Dedifferentiated amniotic fluid mesenchymal stem cell (primary cell): Measurements from ENCODE around the gene MAD1L1.

Experiments
- DNase-seq: peaks from one replicate; pipeline ENCODE4 v3.0.0-alpha.2; 2016; ENCODE audit errors: extremely low spot score

Gene MAD1L1

DNA sequence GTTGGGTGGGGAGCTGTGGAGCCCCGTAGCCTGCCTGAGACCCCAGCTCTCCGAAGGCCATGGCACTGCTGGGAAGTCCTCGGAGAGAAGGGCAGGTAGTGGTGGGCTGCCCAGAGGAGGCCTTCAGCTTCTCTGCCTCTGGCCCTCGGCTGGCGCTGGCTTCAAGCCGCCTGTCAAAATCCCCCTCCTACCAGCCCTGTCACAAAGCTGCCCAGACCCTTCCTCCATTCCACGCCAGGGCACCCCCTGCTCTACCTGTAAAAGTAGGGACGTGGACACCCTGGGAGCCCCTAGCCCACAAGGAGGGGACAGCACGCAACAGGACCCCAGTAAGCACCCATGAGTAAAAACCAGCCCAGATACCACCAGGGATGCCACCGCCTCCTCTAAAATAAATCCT is 31.6 kb downstream of the MAD1L1 start:
- no peak for DNase-seq

DNA sequence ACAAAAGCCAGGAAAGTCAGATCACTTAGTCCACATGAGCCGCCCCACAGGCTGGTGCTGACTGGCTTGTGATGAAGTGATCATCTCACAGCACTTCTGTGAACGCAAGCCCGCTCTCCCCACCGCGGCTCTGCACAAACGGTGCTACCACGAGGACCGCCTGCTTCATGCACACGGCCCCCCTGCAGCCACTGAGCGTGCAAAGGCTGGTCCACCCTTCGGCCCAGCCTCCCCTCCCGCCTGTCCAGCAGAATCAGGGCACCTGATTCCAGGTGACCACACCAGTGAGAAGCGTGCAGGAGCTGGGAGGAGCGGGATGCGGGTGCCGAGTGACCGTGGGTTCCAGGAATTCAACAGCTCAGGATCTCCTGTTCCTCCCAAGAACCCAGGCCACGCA is 32.2 kb downstream of the MAD1L1 start:
- DNase-seq, result no peak

DNA sequence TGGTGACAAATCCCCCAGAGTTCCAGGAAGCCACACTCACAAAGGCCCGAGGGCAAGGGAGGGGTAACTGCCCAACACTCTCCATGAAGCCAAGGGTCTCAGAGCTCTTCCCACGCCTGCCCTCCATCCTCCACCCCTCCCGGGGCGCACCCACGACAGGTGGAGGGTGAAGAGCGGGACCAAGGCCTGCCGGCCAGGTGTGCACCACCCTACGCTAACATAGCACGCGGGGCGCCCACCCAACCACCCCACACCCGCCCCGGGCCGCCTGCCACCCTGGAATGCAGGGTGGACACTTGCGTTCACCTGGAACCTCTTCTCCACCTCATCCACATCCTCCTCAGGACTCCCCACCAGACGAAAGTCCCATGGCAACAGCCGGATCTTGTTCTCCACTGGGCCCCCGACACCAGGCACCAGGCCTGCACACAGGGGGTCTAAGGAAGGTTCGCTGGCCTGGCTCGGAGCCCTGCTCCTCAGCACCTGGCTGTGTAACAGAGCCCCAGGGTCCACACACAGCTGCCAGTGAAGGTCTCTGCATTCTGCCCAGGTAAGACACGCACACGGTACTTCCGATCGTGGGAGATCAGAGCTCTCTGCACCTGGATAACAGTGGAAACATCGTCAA is 32.7 kb downstream of the MAD1L1 start:
- DNase-seq, result no peak

DNA sequence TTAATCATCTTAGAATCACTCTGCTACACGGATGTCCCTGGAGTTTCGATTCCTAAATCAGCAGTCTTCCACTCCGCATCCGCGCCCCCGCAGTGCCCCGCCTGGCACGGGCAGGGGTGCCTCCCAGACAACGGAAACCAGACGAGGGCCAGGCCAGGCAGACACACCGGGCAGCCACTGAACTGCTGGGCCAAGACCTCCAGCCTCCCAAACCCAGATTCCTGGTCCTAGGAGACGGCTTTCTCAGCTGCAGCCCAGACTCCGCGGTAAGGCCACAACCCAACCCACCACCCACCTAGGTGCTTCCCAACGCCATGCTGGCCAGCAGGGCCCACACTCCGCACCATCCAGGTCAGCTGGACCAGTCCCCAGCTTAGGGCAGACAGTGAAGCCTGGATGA is 33.2 kb downstream of the MAD1L1 start:
- no peak for DNase-seq

- DNase-seq, result no peak
Measured at GRCh38 chr7:2198760-2199159, 34.0 kb downstream of the MAD1L1 start.

DNA sequence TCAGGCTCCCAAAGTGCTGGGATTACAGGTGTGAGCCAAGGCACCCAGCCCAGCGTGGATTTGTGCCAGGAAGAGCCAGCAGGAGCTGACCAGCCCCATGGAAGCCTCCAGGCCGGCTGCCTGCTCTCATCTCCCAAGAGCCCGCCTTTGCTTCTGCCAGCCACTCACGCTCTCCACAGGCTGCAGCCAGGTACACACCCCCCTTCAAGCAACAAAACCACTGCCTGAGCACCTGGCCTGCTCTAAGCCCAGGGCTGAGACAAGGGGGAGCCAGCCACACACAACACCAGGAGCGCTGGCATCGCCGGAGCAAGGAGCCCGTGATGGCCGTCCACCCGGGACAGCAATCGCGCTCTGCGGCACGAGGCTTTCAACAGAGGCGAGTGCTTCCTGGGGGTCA is 34.5 kb downstream of the MAD1L1 start:
- DNase-seq, result no peak

GRCh38 chr7:2197436-2198155 is 35.1 kb downstream of the MAD1L1 start:
- no peak for DNase-seq

DNA sequence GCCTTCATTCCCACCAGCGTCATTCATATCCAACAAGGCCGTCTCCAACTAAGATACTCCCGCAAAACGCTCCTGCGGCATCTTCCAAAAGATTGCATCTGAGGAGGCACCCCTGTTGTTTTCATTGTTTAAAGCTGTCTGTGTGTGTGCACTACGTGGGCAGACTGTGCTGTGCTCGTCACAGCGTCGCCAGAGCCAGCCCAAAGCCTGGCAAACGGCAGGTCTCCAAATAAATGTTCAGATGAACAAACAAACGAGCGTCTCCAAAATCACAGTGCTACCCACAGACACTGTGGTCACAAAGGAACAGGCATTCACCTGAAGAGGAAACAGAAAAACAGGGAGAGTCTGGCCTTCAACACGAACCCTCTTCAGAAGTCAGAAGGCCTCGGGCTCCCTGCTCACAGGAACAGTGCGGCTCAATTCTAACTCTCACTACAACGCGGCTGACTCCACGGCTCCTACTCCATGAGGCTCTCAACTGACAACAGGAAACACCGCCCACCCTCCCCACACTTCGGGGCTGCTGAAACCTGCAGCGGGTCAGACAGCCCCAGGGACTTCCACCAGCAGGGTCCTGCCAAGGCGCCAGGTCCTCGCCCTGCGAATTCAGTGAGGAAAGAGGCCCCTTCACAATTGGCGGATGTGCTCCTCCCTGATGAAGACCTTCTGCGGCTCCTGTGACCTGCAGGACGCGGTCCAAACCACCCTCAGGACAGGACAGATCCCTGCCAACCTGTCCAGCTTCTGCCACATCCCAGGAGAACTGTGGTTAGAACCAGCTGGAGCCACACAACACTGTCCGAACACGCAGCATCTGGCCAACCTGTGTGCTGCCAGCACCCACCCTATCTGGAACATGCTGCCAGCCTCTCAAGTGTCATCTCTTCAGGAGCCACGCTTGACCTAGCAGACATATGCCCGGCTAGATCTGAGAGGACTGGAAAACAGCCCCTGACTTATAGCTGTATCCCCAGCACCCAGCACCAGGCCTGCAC is 36.1 kb downstream of the MAD1L1 start:
- DNase-seq, result no peak

GRCh38 chr7:2195400-2196246 is 37.1 kb downstream of the MAD1L1 start:
- DNase-seq, result no peak

DNA sequence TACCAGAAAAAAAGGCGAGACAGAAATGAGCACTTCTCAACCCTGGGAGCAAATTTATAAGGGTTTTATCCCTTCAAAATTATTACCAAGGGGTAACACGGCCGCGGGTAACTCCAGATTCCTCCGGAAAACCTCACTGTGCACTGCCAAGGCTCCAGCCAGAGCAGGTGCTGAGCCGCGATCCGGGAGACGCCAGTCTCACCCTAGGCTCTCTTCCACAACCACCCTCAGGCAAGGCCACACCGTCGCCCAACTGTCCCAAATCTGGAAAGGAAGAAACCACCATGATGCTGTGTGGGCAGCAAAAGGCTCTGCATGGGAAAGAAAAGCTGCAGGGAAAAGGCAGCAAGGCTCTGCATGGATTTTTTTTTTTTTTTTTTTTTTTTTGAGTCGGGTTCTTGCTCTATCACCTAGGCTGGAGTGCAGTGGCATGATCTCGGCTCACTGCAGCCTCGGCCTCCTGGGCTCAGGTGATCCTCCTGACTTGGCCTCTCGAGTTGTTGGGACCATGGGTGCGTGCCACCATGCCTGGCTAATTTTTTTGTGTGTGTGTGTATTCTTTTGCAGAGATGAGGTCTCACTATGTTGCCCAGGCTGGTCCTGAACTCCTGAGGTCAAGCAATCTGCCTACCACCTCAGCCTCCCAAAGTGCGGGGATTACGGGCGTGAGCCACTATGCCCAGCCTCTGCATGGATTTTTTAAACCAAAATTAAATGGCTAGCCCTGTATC is 39.0 kb downstream of the MAD1L1 start:
- DNase-seq, result no peak

GRCh38 chr7:2192831-2193534 is 39.8 kb downstream of the MAD1L1 start:
- no peak for DNase-seq

GRCh38 chr7:2191016-2191415 is 41.7 kb downstream of the MAD1L1 start:
- DNase-seq, result no peak

DNA sequence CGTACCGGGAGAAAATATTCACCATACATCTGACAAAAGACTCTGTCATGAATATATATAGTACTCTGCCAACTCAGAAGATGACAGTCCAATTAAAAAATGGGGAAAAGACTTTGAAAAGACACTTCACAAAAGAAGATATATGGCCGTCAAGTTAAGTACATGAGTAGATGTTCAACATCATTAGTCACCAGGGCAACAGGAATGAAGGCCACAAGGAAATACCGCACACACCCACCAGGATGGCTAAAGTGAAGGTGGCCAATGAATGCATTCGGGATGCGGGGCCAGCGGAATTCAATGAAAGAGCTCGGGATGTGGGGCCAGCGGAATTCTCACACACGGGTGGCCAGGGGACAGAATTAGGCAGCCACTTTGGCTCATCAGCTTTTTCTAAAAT is 42.2 kb downstream of the MAD1L1 start:
- DNase-seq, result no peak

- DNase-seq, result no peak
Measured at GRCh38 chr7:2186166-2186565, 46.6 kb downstream of the MAD1L1 start.

DNA sequence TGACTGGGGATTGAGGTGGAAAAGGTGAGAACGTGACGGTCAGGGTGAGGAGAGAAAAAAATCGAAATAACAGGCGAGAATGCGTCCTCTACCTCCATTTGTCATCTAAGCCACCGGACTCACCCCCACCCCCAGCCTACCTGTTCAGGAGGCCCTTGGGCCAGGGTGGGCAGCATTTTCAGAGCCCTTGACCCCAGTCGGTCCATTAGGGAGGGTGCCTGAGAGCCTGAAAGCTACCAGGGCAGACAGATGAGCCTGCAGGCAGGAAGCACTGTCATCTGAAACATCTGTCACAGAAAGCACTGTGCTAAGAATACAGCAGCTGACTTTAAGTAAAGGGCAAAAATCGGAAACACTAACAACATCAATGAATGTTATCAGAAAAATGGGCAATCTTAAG is 47.0 kb downstream of the MAD1L1 start:
- no peak for DNase-seq

DNA sequence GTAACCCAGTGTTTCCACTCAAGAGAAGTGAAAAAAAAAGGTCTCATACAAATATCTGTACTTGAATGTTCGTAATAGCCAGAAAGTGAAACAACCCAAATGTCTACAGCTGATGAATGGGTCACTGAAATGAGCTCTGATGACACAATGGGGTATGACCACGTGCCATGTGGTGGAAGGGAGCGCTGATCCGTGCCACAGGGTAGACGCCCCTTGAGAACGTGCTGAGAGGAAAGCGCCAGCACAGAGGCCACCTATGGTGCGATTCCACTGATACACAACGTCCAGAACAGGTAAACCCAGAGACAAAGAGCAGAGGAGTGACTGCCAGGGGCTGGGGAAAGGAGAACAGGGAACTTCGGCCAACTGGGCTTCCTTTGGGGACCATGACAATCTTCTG is 50.3 kb downstream of the MAD1L1 start:
- no peak for DNase-seq

GRCh38 chr7:2181077-2181854 is 51.5 kb downstream of the MAD1L1 start:
- no peak for DNase-seq

- no peak for DNase-seq
Measured at GRCh38 chr7:2180081-2180480, 52.7 kb downstream of the MAD1L1 start.

- DNase-seq, result peak; percentile 94
Measured at GRCh38 chr7:2175514-2175913, 57.2 kb downstream of the MAD1L1 start.
